B cell (primary cell): ENCODE results near the gene BCL2.

ENCODE experiments used
- CTCF ChIP-seq: fragments of 200-600 bp; IDR thresholded peaks from one replicate; pipeline ENCODE4 v1.8.0; 2022; ENCODE audit warnings: antibody characterized with exemption, mild to moderate bottlenecking
- EZH2 ChIP-seq: IDR thresholded peaks from 2 replicates; pipeline ENCODE4 v1.6.1; 2012; ENCODE audit warnings: borderline replicate concordance, low read depth, mild to moderate bottlenecking, moderate library complexity, low read length; ENCODE audit not compliant: insufficient read depth, poor library complexity, severe bottlenecking

- no peak for TF ChIP-seq EZH2
- TF ChIP-seq CTCF, result no peak
Measured at GRCh38 chr18:63290821-63291200, 28.8 kb downstream of the BCL2 start.
